Stimulated activated CD4-positive, alpha-beta T cell treated with anti-CD3 and anti-CD28 coated beads, Interleukin-12 subunit alpha, Interleukin-12 subunit beta, amount 100 ng/mL, for 48 hours (primary cell): Measurements from ENCODE around the gene EYS.
"Not testable (repeated sequence)": the region's sequence is repeated elsewhere in the genome, so short reads cannot be mapped to it uniquely, and the experiment has no call there.

Experiments used
- DNase-seq, 3 donors: peaks; one replicate each; pipeline ENCODE4 v3.0.0-alpha.2; 2020; ENCODE audit warnings: low read depth in 2 of 3, low spot score in 1 of 3

Gene EYS

GRCh38 chr6:65113581-65113980 is 593.4 kb downstream of the EYS start:
- no peak for DNase-seq

DNA sequence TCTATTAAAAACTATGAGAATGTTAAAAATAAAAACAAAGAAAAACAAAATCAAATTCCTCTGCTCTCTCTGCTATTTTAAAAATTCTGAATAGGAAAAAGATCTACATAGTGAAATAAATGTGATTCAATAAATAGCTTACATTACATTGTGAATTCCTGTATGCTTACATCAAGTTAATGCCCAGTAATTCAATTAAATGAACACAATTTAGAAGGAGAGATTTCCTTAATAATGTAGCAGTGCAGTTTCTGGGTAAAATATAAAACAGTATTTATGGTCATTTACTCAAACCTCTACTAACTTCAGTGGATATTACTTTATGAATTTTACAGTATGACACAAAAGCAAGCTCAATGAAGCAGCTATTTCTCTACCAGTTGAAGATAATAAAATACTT is 594.6 kb downstream of the EYS start:
- no peak for DNase-seq

GRCh38 chr6:65110031-65110430 is 597.0 kb downstream of the EYS start:
- DNase-seq = no peak

DNA sequence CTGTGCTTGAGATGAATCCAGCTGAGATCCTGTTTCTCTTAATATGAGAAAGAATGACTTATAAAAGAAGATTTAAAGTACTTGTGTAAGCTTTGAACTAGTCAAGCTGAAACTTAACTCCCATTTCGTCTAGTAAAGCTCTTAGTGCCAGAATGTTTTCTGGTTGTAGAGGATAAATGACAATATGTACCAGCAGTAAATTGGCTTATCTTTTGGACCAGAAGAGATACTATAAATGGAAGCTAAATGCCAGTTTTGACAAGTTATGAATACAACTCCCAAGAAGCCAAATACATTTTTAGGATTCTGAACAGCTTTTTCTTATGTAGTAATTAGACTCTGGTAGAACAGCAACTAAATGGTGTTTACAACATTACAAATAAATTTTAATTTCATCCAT is 608.7 kb downstream of the EYS start:
- no peak for DNase-seq

GRCh38 chr6:65091561-65091960 is 615.5 kb downstream of the EYS start:
- no peak for DNase-seq

GRCh38 chr6:65088575-65088974 is 618.5 kb downstream of the EYS start:
- DNase-seq = no peak

- no peak for DNase-seq
These were observed 625.3 kb downstream of the EYS start for GRCh38 chr6:65081756-65082155.

DNA sequence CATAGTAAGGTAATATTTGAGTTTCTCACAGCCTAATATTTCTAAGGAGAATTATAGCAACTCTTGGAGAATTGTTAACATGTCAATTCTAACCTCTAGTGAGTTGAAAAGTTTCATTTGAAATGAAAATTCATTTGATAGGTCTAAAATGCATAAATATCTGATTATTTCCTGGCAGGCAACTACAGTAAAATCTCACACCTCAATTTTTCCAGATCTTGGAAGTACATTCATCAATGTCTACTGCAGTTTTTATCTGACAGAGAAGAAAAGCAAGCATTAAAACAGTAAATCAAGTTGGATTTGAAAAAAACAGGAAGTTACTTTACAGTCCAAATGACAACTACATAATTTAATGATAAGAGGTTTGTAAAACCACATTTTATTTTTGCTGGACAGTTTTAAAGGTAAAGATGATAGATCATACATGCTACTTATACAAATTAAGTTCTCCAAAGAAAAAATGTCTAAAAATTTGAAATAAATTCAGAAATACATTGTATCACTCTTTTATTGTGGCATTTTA is 631.3 kb downstream of the EYS start:
- DNase-seq = no peak

GRCh38 chr6:65072500-65072899 is 634.5 kb downstream of the EYS start:
- no peak for DNase-seq

DNA sequence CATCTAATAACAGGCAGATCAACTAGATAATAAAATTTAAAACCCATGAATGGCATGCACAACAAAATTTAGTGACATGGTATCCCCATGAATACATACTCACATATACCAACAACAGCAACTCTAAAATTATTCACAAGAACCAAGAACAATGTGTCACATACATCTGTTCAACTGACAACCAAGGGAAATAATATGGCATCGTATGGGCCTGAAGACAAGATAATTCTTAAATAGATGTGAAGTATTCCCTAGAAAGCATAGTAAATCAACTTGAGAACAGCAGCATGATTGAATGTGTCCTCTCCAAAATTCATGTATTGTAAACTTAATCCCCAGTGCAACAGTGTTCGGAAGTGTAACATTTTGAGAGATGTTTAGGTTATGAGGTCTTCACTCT is 635.5 kb downstream of the EYS start:
- DNase-seq = no peak

DNA sequence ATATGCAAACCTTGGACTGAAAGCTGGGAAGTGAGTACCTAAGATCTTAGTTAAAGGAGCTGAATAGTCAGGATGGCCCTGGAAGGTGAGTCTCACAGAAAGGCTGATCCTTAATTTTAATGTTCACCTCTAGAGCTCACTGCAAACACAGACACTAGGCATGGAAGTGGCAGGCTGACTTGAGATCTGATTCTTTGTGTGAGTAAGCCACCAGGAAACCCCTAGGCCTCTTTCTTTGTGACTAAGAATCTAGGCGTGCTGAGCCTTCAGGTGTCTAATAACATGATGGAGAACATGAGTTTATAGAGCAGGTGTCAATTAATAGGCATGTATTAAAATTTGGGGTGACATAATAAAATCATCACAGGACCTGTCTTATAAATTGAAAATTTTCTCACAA is 642.2 kb downstream of the EYS start:
- no peak for DNase-seq

- no peak for DNase-seq
These were observed 647.5 kb downstream of the EYS start for GRCh38 chr6:65059568-65059967.

DNA sequence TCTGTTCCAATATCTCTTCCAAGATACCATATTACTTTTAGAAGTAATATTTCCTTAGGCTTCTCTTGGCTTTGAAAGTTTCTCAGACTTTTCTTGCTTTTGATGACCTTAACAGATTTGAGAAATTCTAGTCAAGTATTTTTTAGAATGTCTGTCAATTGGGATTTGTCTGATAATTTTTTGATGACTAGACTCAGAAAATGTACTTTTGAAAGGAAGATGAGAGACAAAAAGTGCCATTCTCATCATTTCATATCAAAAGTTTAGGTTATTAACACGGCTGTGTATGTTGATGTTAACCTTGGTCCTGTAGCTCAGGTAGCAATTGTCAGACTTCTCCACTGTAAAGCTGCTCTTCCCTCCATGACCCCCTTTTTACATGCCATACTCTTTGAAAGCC is 651.5 kb downstream of the EYS start:
- no peak for DNase-seq

DNA sequence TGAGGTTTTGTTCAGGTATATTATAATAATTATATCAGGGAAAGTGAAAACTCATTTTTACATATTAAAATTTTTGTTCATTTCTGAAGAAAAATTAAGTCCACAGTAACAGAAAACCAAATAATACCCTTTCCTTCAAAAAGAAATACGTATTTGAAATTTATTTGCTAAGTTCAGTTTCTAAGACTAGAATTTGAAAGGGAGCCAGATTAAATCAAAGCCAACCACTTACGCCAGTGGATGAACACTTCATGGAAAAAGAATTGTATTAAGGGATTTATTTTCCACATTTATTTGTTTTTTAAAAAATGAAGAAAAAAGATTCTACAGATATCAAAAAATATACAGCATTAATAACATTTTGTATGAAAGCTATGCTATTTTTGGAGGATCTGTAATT is 654.4 kb downstream of the EYS start:
- no peak for DNase-seq

- DNase-seq = no peak
These were observed 661.2 kb downstream of the EYS start for GRCh38 chr6:65045801-65046200.

- no peak for DNase-seq
These were observed 693.0 kb downstream of the EYS start for GRCh38 chr6:65014006-65014405.

DNA sequence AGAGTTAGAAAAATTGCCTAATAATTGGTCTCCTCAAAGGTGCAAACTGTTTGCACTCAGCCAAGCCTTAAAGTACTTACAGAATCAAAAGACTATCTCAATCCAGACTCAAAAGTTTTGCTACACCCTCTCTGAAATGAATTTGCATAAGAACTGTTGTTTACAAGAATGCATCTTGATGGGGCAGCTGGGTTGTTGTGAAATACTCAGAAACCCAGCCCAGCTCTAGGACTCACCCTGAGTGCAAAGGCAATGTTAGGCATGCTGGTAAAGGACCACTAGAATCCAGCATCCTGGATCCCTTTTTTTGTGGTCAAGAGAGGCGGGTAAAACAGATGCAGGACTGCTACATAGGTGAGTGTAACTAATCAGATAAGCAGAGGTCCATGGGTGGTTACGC is 700.2 kb downstream of the EYS start:
- DNase-seq = no peak

DNA sequence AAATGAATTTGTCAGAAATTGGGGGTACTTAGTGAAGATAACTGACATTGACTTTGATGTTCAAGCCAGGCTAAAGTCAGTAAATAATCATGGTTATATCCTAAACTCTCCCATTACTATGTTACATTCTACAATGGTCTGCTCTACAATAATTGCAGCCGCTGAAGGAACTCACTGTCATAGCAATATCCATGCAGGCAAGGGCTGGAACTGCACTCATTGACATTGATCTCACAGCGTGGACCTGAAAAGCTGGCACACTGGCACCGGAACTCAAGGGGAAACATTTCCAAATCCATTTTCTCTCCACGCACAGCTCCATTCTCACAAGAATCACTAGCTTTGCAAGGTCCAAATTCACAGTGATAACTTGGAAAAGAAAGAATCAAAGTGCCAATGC is 702.7 kb downstream of the EYS start:
- DNase-seq = no peak

- DNase-seq = not testable (repeated sequence)
These were observed 704.1 kb downstream of the EYS start for GRCh38 chr6:65002882-65003281.

DNA sequence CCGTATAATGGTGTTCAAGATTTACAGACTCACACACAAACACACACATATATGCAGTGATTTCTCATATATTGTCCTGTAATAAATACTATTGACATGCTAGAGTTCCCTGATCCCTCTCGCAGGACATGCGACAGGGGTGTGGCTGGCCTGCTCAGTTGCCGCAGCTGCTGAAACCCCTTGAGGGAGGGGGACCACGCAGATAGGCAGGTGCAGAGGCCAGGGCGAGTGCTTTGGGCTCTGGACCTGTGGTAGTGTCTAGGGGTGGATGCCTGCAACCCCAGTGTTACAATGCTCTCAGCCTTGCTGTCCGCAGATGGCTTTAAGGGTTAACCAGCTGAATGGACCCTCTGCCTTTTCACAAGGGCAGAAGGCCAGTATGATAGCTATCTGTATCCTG is 706.2 kb downstream of the EYS start:
- no peak for DNase-seq

DNA sequence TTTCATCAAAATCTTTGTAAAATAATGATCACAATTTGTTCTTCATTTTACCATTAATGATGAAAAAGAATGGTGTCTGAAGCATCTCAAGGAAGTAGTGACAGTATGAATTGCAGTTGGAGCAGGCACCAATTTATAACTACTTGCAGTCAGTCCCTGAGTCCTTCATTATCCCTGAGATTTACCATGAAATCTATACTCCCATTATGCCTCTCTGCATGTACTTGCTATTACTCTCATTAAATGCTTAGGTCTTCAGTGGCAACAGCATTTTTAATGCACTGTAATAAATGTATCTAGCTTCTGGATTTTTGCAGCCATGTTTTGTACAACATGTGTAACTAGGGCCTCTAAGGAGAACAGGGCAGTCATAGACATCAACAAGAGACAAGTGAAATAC is 708.8 kb downstream of the EYS start:
- DNase-seq = no peak

DNA sequence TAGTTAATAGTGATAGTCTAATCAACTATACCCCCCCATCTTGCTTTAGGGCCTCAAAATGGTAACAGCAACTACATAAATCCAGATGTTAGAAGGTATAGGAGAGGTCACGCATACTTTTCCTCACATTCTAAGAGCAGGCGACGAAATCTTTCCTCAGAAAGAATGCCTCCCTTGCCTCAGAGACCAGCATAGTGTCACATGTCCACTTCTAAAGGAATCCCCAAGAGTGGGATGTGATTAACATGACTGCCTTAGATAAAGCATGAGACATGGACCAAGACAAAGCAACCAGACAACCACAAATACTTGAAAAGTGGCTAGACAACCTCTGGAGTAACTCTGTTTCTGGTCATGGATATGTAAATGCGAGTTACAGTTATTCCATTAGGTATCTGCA is 710.7 kb downstream of the EYS start:
- no peak for DNase-seq

DNA sequence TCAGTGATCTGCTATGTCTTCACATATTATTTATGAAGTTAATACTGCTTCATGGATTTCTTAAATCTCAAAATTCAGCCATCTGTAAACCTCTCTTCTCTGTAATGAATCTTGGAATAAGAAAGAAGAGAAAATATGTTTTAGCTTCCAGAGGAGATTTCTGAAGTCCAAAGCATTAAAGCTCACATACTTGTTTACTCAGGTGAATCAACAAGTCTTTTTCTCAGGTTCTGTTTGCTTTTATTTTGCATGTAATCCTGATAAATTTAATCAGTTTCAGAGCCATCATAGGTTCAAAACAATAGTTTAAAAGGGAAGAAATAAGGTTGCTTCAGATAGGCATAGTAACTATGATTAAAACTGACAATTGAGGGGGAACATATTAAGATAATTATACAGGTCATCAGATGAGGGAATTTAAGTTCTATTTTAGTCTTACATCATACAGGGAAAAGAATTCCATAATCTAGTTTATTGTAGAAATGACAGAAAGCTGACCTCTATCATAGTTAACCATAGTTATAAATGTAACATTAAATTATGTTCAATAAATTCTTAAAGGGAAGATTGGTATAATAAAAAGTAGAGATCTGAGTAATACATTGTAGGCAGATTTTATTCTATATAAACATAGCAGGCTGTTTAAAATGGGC is 716.2 kb downstream of the EYS start:
- no peak for DNase-seq

- no peak for DNase-seq
These were observed 718.9 kb downstream of the EYS start for GRCh38 chr6:64988148-64988547.
